HL-60 (cell line): ENCODE measurements around the gene LIX1.

Experiments used
- POLR2AphosphoS5 ChIP-seq: IDR thresholded peaks from 2 replicates; pipeline ENCODE4 v1.6.1; 2012; ENCODE audit warnings: low read depth
- SPI1 ChIP-seq: IDR thresholded peaks from 2 replicates; pipeline ENCODE4 v1.6.1; 2012; ENCODE audit warnings: low read depth, mild to moderate bottlenecking, borderline replicate concordance
- TF ChIP-seq, protein P1 (sequence below): IDR thresholded peaks from one replicate; pipeline ENCODE4 v1.5.1; 2011; ENCODE audit warnings: low read length, control low read depth, inconsistent platforms; ENCODE audit not compliant: insufficient read depth
- TF ChIP-seq, protein P2 (sequence below): IDR thresholded peaks from 2 replicates; pipeline ENCODE4 v1.6.1; 2012; ENCODE audit warnings: low read depth; ENCODE audit not compliant: insufficient replicate concordance

DNA sequence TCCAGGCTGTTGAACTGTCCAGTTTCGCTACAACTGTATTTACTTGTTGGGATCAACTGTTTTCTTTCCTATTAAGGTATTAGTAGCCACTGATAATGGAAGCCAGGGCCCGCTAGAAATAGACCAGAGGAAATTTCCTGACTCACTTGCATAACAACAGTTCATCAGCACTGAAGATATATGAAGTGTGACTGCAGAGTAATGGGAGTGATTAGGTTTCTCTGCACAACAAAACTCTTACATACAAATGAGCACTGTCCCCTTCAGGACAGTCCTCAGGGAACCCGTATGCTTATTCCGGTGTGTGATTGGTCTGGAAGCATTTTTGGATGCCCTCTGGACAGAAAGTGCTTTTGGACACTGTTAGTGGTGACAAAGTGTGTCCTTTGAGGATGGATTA lies 55.3 kb downstream of the LIX1 start:
- TF ChIP-seq, protein P1, sequence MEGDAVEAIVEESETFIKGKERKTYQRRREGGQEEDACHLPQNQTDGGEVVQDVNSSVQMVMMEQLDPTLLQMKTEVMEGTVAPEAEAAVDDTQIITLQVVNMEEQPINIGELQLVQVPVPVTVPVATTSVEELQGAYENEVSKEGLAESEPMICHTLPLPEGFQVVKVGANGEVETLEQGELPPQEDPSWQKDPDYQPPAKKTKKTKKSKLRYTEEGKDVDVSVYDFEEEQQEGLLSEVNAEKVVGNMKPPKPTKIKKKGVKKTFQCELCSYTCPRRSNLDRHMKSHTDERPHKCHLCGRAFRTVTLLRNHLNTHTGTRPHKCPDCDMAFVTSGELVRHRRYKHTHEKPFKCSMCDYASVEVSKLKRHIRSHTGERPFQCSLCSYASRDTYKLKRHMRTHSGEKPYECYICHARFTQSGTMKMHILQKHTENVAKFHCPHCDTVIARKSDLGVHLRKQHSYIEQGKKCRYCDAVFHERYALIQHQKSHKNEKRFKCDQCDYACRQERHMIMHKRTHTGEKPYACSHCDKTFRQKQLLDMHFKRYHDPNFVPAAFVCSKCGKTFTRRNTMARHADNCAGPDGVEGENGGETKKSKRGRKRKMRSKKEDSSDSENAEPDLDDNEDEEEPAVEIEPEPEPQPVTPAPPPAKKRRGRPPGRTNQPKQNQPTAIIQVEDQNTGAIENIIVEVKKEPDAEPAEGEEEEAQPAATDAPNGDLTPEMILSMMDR = no peak
- TF ChIP-seq POLR2AphosphoS5 = no peak
- TF ChIP-seq SPI1 = no peak
- TF ChIP-seq, protein P2, sequence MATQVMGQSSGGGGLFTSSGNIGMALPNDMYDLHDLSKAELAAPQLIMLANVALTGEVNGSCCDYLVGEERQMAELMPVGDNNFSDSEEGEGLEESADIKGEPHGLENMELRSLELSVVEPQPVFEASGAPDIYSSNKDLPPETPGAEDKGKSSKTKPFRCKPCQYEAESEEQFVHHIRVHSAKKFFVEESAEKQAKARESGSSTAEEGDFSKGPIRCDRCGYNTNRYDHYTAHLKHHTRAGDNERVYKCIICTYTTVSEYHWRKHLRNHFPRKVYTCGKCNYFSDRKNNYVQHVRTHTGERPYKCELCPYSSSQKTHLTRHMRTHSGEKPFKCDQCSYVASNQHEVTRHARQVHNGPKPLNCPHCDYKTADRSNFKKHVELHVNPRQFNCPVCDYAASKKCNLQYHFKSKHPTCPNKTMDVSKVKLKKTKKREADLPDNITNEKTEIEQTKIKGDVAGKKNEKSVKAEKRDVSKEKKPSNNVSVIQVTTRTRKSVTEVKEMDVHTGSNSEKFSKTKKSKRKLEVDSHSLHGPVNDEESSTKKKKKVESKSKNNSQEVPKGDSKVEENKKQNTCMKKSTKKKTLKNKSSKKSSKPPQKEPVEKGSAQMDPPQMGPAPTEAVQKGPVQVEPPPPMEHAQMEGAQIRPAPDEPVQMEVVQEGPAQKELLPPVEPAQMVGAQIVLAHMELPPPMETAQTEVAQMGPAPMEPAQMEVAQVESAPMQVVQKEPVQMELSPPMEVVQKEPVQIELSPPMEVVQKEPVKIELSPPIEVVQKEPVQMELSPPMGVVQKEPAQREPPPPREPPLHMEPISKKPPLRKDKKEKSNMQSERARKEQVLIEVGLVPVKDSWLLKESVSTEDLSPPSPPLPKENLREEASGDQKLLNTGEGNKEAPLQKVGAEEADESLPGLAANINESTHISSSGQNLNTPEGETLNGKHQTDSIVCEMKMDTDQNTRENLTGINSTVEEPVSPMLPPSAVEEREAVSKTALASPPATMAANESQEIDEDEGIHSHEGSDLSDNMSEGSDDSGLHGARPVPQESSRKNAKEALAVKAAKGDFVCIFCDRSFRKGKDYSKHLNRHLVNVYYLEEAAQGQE = no peak
